Activated CD4-positive, alpha-beta T cell treated with anti-CD3 and anti-CD28 coated beads, Interleukin-2, amount 50 U/mL, for 4 hours (primary cell): ENCODE data around the gene LENG9.

ENCODE experiments used
- DNase-seq, 2 experiments: peaks; one replicate each; pipeline ENCODE4 v3.0.0-alpha.2; 2020

The LENG9 gene

DNA sequence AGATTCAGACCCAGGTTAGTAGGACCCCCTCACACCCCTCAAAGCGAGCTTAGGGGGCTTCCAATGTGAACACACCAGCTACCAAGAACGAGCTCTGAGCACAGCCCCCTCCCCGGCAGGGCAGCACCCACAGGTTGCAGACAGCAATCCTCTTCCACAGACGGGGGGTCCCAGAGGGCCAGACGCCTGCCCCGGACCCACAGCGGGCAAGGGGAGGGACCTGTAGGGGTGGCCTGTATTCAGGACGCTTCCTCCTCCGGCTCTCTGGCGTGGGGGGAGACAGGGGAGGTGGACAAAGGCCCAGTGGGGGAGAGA, 43.6 kb downstream of the LENG9 start:
- DNase-seq = no peak

DNA sequence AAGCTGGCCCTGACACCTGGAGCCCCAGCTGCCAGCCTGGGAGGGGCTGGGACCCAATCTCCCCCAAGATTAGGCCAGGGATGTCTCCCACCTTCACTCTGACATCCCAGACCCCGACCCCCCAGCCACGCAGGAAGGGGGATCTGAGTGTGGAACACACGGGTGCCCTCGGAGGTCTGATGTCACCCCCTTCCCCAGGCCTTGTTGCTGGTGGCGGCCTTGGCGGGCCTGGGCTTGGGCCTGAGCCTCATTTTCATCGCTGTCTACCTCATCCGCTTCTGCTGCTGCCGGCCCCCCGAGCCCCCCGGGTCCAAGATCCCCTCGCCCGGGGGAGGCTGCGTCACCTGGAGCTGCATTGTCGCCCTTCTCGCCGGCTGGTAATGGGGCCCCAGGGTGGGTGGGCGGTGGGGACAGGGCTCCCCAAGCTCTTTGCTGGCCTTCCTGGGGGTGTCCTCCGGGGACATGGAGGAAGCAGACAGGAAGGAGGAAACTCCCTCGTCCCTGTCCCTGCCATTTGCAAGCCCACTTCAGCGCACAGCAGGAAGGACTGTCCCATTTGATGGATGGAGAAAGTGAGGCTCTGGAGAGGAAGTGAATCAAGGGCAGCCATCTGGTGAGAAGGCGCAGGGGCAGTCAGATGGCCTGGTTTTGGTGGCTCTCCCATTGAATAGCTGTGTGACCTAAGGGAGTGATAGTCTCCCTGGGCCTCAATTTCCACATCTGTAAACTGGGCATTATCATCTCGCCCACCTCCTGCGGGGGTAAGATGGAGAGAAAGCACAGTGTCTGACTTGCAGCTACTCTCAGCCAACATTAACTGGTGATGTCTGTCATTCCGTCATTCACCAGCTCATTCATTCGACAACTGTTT, 44.4 kb downstream of the LENG9 start:
- DNase-seq = no peak

DNA sequence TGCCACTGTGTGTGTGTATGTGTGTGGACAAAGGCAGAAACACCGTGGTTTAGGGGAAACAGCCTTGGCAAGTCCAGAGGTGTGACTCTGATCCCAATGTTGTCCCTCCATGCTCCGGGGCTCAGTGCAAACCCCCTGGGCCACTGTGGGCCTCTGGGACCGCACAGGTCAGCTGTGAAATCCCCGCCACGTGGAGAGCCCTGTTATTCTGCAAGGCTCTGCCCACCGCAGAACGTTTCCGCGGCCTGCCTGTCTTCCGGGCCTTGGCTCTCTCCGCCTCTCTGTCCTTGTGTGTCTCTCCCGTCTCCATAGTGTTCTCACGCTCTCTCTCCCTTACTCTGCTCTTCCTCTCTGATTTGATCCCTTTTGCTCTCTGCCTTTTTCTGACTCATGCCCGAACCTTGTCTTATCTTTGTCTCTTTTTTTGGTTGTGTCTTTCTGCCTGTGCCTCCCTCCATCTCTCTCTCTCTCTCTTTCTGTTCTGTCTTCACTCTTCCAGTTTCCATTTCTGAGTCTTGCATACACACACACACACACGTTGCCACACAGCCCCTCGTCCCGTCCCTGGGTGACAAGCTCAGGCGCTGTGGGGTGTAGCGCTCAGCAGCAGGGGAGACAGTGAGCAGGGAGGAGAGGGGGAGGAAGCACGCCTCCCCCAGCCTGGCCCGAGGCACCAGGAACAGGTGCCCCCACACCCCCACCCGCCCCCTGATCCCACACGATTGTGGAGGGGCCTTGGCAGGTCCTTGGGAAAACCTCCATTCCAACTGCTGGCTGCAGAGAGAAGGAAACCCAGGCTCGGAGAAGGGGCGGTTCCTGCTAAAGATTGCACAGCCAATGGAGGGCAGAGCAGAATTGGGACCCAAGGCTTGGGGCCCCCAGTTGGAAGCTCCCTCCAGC, 45.3 kb downstream of the LENG9 start:
- DNase-seq = no peak

DNA sequence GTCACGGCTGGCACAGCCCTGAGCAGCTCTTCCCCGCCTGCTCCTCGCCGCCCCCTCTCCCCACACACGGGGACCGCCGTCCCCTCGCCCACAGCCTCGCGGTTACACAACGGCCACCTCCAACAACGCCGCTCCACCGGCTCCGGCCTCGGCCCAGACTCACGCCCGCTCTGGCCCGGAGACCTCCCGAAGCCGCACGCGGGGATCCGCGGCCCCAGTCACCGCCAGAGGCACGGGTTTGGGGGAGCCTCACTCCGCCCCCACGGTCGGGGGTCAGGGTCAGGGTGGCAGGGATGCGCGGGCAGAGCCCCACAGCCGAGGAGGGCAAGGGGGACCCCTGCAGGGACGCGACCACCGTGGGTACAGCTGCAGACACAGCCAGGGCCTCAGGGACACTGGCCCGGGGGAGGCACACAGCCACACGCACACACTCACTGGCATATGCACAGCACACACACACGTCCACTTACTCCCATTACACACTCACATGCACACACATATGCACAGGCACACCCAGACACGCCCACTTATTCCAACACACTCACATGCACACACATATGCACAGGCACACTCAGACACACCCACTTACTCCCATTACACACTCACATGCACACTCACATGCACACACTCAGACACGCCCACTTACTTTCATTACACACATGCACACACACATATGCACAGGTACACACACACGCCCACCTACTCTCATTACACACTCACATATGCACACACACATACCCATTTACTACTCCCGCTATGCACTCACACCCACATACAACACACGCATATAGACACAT, 46.7 kb downstream of the LENG9 start:
- no peak for DNase-seq

DNA sequence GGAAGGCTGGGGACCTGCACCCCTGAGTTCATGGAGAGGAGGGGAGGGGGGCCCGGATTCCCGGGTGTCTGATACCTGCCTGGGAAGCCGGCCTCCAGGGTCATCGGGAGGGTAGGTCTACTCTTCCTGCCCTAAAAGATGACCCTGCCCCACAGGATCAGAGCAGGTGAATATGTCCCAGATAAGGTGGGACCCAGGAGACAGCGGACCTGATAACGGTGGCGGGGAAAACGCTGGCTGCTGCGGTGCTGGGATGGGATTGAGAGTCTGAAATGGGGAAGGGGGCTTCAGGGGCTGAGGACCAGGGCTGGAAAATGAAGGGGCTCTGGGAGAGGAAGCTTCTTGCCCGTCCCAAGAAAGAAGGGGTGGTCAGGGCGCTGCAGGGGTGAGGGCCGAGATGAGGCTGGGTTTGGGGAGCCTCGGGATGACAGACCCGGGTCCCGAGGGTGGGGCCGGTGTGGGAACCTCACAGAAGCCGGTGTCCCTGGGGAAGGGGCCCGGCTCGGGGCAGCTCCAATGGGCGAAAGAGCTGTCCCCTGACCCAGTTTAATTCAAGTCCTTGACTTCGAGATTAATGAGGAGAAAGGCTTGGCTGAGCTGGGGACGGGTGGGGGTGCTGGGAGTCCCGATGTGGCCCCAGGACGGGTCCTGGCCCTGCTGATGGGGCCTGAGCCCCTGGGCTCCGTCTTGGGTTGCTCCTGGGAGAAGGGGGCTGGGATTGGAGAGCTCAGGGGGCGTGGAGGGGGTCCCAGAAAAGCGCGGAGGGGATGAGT, 47.5 kb downstream of the LENG9 start:
- no peak for DNase-seq

DNA sequence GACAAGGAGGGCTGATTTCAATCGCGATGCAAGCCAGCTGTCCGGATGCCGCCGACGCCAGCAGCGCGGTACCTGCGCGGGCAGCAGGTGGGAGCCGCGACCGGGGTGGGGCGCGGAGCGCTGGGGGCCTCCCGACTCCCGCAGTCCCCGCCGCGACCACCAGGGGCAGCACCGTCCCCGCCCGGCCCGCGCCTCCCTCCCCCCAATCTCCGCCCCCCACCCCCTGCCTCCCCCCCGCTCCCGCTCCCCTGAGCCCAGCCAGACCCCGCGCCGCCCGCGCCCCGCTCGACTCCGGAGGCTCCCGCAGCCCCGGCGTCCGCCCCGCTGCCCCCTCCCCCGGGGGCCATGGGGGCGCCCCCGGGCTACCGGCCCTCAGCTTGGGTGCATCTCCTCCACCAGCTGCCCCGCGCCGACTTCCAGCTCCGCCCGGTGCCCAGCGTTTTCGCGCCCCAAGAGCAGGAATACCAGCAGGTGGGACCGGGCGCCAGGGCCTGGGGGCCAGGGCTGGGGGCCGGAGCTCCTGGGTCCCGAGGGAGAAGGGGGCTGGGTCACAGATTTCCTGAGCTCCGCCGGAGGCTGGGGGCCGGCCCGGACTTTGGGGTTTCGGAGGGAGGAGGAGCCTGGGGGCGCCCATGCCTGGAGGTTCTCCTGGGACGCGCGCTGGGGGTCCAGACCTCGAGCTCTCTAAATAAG, 48.2 kb downstream of the LENG9 start, which contains the start of gene TTYH1:
Gene TTYH1, plus strand, starts transcription at position 257 of the 693 bp plus-strand sequence. Its CDS starts 89 bp downstream, at position 346.
- DNase-seq = peak; percentile 19 to 26

DNA sequence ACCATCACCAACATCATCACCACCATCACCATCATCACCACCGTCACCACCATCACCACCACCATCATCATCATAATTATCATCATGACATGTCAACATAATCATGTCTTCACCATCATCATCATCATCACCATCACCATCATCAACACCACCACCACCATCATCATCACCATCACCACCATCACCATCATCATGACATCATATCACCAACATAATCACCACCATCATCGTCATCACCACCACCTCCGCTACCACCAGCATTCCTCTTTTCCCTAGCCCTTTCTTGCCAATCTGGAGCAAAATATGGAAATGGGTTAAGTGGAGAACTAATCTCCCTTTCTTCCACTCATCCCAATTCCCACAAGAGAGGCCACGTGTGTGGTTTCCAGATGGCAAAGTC, 49.4 kb downstream of the LENG9 start:
- no peak for DNase-seq

DNA sequence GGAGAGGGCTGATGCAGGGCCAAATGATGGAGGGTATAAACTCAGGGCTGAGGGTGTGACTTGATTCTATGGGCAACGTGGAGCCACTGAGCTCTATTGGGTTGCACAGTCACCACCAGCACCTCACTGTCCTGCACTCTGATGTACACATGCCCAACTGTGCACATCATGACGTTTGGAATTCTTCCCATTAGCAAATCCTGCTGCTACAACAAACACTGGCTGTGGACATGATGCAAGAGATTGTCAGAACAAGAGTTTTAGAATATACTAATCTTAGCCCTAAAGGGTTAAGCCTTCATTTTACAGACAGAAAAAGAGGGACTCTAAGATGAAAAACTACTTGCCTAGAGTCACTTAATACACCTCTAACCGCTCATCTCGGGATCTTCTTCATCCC, 50.7 kb downstream of the LENG9 start:
- no peak for DNase-seq
